DMS53 treated with DMSO at 0.1 percent for 48 hours (cell line): Measurements from ENCODE around the gene ZFAND3.
"Not testable (repeated sequence)": the region's sequence is repeated elsewhere in the genome, so short reads cannot be mapped to it uniquely, and the experiment has no call there.

Experiments
- DNase-seq: peaks from one replicate; lab custom pipeline; 2025; ENCODE audit not compliant: unreplicated experiment; lab: John Stamatoyannopoulos, UW

The ZFAND3 gene

DNA sequence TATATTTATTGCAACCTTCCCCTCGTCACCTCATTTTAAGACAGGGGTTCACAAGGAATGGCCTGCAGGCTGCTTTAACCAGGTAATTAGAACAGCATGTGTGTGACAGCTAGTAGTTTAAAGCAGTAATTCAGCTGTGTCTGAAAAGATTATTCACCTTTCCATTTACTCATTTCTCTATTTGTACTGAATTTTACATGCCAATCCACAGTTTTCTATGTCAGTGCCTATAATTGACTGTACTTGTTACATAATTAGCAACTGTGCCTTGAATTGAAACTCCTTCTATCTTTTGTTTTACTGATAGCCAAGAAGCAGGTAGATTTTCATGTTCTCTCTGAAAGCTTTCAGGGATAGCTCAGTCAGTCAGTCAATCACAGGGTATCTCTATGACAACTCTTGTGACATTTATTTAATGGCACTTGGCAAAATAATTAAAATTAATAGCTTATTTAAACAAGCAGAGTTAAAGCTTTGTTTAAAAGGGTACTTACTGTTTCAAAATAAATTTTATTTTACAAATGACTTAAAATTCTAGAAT is 214.0 kb downstream of the ZFAND3 start:
- no peak for DNase-seq

DNA sequence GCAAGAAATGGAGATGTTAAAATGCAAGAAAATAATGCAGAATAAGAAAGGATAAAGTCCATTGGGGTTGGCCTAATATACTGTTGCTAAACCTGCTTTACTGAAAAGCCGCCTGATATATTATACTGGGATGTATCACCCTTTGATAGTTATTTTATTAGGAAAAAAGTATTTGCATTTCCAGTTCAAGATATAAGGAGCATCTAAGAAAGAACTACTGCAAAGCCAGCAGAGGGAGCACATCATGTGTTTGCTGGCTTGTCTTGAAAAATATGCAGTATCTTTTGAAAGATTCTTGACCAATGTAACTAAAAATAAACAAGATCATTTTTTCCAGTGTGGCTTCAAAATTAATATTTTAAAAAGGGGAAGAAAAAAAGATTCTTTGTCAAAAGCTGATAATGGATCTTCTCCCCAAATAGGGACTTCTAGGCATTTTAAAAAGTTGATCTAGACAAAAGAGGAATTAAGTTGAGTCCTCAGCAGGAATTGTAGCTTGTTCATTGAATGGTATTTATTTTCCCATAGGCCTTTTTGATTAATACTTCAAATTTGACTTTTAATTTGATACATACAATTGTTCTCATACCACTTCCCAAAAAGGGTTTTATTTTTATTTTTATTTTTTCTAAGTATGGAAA is 214.9 kb downstream of the ZFAND3 start:
- no peak for DNase-seq

DNA sequence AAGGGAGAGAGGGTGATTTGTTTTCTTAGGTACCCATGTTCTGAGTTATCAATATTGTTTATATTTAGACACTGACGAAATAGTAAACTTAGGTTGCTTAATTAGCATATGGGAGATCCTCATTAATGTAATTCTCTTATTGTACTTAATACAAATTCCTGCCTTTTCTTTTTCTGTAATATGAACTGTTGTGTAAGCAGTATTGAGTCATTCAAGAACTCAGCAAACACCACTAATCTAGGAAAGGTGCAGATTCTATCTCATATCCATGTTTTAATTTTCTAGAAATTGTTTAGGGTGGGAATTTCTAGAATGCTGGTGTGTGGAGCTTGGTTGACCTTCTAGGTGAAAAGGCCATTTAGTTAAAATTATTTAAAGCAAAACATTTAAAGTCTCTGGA is 216.0 kb downstream of the ZFAND3 start:
- no peak for DNase-seq

DNA sequence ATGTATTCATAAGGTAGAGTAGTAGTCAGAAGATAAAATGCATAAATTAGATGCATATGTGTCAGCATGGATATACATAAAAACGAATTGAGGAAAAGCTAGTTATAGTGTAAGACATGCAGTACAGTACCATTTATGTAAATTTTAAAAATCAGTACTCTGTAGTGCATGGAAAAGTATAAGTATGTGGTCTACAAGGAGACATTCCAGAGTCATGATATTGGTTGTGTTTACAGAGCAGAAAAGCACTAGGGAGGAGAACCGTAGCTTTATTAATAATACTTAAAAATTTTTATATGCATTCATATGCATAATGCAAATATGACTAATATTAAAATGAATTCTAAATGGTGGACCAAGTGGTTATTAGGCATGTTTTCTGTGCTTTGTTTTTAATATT is 220.0 kb downstream of the ZFAND3 start:
- no peak for DNase-seq

DNA sequence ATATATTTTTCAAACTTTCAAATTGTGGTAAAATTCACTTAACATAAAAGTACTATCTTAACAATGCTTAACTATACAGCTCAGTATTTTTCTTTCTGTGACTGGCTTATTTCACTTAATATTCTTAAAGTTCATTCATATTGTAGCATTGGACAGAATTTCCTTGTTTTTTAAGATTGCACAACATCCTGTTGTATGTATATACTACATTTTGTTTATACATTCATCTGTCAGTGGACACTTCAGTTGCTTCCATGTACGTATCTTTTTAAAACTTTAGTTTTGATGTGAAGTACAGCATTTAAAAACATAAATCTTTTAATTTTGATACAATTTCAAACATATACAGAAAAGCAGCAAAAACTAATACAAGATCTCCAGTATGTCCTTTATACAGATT is 220.7 kb downstream of the ZFAND3 start:
- DNase-seq: no peak

DNA sequence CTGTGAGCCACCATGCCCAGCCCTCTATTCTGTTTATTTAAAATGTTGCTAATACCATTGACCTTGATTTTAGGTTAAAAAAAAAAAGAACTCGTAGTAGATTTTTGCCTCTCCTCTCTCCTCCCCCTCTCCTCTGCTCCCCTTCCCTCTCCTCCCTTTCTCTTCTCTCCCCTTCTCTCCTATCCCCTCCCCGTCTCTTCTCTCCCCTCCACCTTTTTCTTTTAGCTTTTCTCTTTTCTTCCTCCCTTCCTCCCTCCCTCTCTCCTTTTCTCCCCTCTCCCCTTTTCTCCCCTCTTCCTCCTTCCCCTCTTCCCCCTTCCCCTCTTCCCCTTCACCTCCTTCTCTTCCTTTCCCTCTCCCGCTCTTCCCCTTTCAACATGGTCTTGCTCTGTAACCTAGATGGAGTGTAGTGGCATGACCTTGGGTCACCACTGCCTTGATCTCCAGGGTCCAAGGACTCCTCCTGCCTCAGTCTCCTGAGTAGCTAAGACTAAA is 223.8 kb downstream of the ZFAND3 start:
- DNase-seq: no peak

DNA sequence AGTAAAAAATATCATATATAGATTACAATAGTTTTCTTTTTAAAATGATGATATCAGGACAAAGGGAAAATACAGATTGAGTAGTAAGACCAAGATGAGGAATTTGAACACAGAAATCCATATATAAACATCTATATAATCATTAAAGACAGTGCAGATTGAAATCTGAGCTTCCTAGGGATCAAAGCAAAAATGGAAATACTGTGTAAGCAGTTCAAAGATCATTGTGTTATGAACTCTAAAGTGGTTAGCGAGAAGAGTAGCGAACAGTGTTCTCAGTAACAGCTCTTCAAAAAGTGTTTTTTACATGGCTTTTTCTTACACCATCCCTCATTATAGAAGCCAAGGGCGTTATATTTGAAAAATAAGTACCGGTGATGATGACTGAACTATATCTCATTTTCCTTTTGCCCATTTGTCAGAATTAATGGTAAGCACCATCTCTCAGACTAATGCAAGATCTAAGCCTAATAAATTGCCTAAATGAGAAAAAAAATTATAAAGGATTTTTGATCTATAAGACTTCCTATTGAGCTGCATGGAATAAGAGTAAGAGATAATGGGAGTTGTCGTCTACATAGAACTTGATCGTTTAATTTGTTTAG is 226.3 kb downstream of the ZFAND3 start:
- no peak for DNase-seq

DNA sequence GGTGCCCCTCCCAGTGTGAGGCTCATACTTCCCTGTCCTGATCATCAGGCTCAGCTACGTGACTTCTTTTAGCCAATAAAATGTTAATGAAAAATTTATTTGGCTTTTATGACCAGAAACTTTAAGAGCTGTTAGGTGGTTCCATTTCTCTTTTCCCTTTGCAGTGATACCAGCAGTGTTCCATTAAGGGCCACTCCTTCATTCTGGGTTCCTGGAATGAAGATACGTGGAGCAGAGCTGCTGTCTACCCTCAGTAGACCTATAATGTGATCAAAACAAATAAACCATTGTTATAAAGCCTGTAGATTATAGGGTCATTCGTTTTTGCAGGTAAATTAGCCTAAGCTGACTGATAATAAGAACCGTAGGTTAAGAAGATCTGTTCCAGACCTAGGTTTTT is 228.0 kb downstream of the ZFAND3 start:
- no peak for DNase-seq

DNA sequence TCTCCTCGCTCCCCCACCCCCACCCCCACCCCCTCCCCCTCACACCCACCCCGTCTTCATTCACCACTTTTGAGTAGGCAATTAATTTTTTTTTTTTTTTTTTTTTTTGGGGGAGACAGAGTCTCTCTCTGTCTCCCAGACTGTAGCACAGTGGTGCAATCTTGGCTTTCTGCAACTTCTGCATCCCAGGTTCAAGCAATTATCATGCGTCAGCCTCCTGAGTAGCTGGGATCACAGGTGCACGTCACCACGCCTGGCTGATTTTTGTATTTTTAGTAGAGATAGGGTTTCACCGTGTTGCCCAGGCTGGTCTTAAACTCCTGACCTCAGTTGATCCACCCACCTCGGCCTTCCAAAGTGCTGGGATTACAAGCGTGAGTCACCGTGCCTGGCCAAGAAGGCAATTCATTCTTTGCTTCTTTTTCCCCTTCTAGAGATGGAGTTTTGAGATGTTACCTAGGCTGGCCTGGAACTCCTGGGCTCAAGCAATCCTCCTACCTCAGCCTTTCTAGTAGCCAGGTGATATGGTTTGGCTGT is 230.4 kb downstream of the ZFAND3 start:
- not testable (repeated sequence) for DNase-seq

DNA sequence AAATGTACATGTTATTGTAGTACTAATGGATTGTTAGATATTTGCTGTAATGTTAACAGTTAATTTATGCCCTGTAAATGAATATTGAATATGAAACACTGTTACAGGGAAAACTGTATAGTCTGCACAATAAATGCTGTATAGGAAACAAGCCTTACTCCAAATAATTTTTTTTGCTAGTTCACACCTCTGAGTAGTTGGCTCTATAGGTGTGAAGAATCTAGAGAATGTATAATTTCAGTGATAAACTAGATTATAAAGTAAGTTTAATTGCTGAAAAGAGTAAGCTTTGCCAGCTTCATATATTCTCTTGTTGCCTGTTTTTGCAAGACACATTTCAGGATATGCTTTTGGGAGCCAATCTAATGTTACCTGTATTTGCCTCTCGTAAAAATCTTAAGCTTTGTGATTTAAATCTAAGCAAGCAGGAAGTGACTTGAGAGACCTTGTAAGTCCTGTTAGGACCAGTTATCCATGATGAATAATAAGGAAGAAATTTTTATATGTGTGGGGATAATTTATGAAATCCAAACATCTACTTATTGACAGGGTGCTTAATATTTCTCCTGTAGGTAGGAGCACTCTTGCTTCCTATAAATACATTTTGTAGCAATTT is 232.4 kb downstream of the ZFAND3 start:
- DNase-seq: no peak

DNA sequence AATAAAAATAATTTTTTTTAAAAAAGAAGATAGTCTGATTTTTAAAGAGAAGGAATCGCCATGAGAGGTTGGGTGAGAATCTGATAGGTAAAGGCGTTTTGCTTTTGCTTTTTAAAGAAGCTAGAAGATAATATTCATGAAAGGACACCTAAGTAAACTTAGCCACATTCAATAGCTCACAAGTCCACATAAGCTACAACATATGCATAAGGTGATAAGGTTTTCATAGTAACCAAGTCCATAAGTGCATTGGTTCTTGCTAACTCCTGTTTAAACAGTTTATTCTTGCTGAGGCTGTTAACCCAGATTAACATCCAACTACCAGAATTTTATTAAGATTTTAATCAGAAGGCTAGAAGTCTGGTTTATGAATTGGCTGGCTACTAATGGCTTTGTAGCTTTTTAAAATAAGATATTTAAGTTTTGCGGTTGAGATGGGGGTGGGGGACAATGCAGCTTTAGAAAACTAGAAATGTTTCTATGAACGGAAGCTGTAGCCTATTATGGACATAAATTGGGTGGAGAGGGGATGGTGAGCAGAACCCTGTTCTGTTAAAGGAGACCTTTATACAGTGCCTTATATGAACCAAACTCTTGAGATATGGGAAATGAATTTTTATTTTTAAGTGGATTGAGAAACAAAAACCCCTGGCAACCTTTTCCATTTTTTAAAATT is 235.1 kb downstream of the ZFAND3 start:
- no peak for DNase-seq

DNA sequence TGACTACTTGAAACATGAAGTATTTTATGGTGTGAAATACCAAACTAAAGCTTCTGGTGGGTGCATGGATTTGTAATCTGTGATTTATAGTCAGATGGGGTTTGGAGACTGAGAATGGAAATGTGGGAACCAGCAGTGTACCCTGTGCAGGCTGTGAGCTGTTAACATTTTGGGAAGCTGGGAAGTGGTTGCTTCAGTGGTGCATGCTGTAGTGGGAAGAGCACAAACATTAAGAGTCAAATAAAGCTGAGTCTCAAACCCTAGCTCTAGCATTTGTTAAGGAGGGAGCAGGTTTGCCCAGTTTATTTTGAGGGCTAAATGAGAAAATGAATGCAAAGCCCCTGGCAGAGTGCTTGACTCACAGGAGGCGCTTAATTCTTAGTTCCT is 235.7 kb downstream of the ZFAND3 start:
- DNase-seq: no peak

DNA sequence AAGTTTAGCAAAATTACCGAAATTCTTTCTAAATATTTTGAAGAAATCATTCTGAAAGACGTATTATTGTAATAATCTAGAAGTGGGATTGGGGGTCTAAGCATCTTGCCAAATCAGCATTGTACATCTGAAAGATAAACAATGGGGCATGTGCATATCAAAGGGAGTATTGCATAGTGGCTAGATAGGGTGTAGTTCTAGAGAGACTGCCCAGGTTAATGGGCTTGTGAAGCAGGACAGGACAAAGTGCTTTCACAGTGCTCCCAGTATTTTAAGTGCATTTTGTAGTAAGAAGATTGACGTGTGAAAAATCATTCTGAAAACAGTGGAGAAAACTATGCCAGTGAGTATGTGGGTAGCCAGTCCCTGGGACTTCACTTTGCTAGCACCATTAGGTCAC is 236.8 kb downstream of the ZFAND3 start:
- DNase-seq: no peak

DNA sequence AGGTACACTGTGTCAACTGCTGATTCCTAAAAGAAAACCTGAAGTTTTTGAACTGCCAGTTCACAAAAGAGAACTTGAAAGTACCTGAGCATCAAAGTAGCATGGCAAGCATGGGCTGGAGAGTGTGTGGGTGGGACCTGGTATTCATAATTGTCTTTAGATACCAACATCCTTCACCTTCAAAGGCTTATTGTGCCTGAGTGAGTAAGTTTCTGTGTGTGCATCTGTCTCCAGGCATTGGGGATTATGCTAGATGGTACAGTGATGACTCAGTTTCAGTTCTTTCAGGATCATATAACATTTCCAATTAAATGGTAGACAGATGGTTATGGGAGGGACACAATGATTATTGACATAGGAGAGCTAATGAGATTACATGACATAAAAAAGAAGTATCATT is 238.5 kb downstream of the ZFAND3 start:
- no peak for DNase-seq

DNA sequence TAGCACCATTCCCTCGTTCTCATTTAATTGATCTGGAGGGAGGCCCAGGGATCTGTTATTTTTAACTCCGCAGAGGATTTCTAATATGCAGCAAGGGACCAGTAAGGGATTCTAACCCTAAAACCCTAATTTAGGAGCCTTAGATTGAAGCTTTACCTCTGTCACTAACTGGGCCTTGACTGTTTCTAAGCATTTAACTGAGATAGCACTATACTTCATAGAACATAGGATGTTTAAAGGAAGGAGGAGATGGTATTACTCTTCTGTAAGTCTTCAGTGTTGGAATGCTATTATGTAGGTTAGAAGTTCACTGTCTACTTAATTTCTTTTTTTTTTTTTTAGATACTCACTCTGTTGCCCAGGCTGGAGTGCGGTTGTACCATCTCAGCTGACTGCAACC is 242.5 kb downstream of the ZFAND3 start:
- DNase-seq: no peak

DNA sequence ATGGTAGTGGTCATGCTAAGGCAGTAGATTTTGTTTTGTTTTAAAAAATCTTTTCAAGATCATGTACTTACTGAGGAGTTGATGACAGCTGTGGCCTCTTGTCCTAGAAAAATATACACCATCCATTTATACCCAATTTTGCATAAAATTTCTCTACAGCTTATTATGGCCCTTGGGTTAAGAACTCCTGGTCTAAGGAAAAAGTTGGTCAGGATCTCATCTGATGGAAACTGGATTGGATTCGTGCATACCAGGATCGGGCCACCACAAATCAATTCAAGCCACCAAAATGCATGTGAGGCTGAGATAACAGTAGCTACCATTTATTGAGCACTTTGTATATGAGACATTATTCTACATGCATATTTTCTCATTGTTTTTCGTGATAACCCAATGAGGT is 244.4 kb downstream of the ZFAND3 start:
- no peak for DNase-seq

DNA sequence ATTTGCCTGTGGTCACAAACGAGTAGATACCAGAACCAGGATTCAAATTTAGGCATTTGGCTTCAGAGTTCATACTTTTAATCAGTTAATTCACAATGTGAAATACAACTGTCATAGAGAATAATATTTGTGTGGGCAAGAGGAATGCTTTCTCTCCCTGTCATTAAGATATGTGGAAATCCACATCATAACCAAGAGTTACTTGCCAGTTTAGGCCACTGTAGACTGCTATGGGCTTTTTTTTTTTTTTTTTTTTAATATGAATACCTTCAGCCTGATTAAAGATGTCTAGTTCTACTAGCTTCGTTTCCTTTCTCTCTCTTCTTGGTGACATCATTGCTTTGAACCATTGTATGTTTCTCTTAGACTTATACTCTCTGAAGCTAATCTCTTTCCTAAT is 244.9 kb downstream of the ZFAND3 start:
- DNase-seq: no peak

DNA sequence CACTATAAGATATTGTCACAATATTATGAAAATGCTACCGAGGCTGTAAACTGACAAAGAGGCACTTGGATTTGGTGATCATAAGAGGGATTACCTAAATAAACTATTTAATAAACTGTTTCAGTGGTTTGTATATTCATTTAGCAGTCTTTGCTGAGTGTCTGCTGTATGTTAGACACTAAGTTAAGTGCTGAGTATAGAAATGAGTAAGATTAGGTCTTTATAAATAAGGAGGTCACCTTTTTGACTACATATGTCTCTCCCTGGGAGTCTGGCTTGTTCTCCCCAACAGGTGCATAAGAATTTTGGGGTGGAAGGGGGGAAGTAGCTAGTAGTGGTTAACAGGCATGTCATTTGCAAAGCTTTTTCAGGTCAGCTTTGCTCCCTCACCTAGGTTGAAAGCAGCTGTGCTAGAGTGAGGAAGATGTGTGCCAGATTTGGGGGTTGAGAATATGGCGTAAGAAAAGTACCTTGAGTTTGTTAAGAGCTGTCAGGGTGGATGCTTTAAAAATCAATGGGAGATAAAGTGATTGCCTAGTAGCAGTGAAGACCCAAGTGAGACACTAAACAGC is 246.3 kb downstream of the ZFAND3 start:
- no peak for DNase-seq

DNA sequence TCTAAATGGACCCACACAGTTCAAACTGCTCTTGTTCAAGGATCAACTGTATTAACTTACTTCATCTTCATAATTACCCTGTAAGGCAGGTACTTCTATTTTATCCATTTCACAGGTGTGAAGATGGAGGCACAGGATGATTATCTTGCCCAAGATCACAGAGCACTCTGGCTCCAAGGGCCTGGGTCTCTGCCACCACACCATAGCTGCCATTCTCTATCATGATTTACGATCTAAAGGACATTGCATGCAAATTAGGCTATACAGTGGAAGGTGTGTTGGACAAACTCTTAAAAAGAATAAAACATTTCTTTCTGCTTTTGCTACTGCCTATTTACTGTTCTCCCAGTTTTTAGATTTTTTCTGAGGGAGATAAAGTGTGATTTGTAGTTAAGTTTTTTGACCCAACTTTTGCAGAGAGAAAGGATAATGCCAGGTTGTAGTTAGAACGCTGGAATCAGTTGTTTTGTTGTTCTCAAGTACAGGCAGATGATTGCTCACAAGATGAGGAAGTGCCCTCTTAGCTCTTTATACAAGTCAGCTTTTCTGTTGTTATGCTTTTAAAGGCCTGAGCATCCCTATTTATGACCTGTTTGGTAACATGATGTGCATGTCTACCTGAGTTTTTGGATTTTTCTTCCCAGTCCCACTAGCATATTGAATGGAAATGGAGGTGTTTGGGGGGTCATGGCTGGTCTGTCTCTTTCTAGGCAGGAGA is 247.9 kb downstream of the ZFAND3 start:
- no peak for DNase-seq

DNA sequence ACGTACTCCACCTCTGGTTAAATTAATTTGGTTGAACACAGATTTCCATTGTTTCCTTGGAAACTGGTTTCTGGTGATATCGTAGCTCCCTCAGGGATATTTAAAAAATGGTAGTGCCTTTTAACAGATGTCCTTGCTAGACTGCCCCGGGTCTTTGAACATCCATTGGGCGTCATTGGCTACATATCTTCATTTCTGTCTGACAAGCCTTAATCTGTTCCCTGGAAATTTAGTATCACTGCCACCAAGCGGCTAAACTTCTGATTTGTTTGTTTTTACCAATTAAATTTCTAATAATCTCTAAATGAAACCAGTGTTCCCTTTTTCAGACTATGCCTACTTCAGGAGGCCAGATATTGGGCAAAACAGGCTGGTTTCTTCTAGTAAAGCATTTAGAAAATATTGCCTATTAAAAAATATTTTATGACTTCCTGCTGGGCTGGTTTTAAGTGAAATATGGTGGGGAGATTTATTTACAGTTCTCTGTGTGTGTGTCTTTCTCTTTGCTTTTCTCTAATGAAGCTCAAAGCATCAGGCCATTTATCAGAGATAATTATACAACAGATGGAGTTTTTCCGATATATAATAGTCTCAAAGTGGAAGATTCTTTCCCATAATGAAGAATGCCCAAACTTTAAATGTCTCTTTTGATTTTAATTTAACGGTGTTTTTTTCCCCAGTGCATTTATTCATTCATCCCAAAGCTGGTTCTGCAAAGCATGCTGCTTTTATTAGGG is 249.5 kb downstream of the ZFAND3 start:
- DNase-seq: no peak
